ENCODE results near the gene BHMT2.
A peak's percentile ranks its signal among the peaks of the same experiment; 100 is the strongest.

BHMT2 gene, protein sequence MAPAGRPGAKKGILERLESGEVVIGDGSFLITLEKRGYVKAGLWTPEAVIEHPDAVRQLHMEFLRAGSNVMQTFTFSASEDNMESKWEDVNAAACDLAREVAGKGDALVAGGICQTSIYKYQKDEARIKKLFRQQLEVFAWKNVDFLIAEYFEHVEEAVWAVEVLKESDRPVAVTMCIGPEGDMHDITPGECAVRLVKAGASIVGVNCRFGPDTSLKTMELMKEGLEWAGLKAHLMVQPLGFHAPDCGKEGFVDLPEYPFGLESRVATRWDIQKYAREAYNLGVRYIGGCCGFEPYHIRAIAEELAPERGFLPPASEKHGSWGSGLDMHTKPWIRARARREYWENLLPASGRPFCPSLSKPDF

DNA sequence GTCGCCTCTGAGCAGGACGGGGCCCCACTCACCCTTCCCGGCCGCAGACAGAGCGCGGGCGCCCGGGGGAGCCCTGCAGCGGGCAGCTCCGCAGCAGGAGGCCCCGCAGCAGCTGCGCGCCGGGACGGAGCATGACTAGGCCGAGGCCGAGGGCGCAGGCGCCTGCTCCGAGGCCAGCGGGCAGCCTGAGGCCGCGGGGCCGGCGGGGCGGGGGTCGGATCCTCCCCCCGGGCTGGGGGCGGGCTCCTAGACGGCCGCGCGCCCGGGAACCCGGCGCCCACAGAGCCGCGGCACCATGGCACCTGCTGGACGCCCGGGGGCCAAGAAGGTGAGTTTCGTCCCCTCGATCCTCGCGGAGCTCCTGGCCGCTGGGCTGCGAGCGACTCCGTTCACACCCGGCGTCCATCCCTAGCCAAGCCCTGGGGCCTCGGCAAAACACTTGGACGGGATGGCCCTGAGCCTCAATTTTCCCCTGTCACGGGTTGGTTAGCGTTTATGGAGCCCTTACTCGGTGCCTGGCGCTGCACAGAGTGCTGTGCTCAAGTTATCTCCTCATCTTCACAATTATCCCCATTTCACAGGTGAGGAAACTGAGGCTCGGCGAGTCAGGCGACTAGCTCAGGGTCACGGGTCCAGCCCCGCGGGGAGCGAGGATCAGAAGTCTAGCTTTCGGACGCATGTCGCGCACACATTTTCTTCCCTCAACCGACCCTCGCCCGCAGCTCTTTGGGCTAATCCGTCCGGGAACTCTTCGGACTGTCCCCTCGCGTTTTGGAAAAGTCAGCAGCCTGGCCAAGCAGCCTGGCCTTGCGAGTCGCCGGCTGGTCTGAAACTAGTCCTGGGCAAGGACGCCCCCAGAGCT lies at the start of gene BHMT2, which contains the start of gene DMGDH:
BHMT2 (plus strand) TSS at position 280 of the 862 bp plus-strand sequence; CDS start at position 296, 16 bp downstream.
DMGDH (minus strand) TSS at position 187 of the 862 bp plus-strand sequence; CDS start at position 133, 54 bp downstream.
- peak; percentile 81 for DNase-seq (ENCODE audit: low spot score)

DNA sequence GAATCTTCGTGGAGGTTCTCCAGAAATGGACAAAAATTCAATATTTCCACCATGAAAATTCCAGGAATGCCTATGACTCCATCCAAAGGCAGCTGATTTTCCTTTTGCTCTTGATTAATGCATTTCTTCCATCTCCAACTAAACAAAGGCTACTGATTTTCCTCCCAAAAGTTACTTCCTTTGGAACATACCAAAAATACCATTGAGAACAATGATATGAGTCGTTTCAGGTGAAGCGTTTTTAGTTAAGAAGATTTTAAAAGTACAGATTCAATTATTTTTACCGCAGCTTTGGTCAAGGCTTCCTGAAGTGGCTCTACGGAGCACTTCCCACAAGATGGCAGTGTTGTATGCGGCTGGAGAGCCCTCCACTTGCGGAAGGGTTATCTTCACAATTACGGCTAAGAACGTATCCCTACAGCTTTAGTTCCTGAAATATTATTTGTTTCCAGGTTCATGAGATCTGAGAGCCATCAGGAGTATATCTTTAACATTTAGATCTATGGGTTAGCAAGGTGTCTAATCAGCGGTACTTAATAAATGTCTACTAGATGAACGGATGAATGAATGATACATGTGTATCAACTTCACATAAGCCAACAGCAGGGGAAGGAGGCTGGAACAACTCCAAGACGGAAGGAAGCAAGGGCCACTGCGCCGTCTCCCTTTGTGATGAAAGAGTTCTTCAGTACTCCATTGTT lies 48.6 kb upstream of the BHMT2 start:
- DNase-seq (ENCODE audit: low spot score): peak; percentile 61

DNA sequence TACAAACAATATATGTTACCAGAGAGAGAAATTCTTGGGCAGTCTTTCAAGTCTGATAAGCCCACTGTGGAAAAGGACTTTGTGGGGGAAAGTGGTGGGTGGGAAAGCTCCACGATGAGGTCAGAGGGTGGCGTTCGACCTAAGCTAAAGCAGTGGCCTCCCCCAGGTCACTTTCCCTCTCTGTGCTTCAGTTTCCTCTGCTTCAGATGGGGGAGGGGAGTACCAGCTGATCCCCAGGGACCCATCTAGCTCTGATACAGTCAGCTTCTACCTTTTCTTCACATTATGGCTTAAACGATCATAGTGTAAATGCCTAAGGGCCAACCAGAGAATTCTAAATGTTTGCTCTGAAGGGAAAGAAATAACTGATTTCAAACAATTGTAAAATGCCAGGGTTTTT lies 47.8 kb upstream of the BHMT2 start:
- DNase-seq (ENCODE audit: low spot score): no peak

DNA sequence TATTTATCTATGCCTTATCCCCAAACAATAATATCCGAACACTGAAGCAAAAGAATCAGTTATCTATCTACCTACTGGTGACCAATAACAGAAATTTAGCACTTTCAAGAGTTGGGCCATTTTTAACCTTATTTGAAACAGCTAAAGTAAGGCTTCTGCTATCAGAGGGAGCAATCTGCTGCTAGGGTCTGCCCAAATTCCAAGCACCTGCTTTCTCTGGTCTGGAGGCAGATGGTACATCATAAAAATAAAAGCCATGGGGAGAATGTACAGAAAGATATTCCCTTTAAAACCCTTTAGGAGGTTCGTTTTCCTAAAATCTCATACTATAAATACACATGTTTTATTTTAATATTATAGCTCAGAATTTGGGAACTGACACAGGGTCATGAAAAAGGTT lies 46.8 kb upstream of the BHMT2 start:
- no peak for DNase-seq (ENCODE audit: low spot score)

DNA sequence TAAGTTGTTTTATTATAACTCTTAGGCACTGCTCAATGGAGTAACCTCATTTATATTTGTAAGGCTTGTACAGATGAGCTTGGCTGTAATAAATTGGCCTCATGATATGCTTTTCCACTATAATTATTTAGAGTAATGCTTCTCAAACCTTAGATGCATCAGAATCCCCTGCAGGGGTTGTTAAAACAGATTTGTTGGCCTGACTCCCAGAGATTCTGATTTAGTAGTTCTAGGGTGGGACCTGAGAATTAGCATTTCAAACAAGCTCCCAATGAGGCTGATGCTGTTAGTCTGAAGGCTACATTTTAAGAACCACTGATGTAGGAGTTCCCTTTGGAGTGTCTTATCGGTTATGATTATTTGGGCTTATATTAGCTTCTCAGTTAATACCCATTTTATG lies 46.2 kb upstream of the BHMT2 start:
- DNase-seq (ENCODE audit: low spot score): no peak

DNA sequence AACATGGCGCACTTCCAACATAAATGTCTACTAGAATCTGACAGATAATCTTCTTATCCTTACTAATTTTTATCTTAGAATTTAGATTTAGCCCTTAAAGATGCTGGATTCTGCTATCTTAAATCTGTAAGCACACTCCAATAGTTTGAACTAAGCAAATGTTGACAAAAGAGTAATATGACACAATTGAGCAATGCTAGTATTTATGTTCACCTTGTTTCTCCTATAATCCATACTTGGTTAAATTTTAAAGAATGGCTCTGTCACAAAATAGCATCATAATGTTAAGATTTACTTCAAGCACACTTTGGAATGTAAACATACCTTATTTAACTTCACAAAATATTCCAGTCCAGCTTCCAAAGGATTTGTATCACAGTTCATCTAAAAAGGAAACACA lies 45.6 kb upstream of the BHMT2 start:
- DNase-seq (ENCODE audit: low spot score): no peak

DNA sequence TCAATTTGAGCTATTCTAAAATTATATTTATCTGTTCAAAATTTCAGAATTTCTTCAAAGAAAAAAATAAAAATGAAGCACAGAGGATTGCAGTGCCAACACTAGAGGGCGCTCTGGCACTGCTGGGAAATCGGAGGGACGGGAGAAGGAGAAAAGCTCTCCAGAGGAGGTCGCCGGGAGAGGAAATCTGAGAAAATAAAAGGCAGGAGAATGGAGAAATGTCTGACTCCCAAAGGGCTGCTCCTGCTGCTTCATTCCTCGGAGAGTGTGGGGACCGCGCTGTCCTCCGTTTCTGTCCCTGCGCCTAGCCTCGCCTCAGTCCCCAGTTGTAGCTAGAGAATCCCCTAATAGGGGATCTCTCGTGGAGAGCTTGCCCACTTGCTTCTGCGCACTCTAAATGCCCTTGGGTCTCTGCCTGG lies 44.5 kb upstream of the BHMT2 start:
- peak; percentile 65 for DNase-seq (ENCODE audit: low spot score)

DNA sequence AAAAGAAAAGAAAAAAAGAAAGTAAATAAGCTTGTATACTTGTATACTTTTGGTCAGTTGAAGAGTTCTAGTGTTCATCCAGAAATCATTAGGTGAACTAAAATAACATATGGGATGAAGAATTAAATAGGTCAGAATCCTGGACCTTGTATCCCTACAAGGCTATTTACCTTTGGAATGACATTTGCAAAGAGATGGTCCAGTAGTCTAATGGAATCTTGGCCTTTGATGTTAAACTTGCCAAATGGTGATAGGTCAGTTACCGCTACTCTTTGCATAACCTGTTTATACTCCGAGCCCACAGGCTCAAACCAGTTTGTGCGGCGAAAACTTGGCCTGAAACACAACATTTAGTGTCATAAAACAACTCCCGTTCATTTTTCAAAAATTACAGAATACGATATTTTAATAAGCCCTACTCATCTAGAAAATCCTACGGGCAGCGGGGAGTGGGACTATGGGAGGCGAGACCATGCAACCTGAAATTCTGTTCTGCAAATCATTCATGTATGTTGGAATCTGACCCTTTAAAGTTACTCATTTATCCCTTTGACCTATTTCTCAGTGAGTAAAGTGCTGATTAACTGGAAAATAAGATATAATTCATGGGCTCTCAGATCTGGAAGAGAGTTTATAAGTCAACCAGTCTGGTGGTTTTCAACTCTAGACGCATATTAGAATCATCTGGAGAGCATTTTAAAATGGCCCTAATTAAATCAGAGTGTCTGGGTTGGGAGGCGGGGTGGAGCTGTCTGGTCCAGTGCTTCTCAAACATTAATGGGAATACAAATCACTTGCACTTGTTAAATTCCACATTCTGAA lies 38.7 kb upstream of the BHMT2 start:
- no peak for DNase-seq (ENCODE audit: low spot score)

DNA sequence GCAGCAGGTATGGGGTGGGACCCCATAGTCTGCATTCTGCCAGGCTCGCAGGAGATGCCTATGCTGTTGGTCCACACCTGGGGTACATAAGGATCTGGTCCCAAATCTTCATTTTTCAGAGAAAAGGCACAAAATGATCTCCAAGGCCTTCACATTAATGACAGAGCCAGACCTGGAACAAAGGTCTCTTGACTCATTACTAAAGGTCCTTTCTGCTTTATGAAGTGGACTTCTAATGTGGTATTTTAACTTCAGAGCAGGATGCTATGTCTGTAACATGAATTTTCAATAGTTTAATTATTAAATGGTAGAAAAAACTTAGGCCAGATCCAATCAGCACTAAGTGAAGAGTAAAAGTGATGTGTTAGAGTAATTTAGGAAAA lies 38.1 kb upstream of the BHMT2 start:
- no peak for DNase-seq (ENCODE audit: low spot score)

DNA sequence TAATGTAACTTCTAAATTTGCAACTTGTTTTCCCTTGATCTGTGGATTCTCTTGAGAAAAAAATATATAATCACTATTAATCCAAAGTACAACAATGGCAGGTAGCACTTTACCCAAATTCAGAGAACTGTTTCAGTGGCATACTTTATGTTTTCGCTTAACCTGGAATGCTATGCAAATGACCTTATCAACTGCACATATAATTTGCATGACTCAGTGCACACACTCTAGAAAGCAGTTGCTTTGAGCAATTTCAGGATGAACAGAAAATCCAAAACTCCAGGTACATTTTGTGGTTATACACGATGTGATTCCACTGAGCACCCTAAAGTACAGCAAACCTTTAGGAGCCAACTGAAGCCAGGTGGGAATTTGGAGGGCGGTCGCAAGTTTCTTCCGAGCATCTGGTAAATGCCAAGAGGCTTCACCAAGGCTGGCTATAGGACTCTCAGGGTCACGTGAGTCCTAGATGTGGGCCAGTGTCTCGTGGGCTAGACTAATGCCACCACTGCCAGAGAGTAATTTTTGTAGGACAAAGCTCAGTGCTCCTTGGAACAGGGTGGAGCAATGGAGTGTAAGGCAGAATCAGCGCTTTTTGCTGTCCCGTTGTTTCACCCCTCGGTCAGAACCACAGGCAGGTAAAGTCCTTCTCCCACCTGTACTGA lies 37.4 kb upstream of the BHMT2 start:
- DNase-seq (ENCODE audit: low spot score): no peak

DNA sequence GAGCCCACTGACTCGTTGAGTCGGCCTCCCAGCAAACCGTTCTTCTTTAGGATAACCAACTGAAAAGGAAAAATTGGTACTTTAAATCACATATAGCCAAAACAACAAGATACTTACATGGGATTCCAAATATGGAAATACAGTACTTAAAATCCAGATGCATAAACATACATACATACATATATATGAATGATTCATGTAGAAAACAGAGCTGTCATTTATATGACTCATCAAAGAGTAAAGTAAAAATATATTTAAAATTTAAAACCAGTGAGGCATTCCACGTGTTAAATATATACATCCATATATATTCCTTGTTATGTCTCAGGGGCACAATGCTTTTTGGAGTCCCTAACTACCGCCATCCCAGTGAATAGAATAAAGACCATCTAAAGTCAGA lies 36.8 kb upstream of the BHMT2 start:
- DNase-seq (ENCODE audit: low spot score): no peak

DNA sequence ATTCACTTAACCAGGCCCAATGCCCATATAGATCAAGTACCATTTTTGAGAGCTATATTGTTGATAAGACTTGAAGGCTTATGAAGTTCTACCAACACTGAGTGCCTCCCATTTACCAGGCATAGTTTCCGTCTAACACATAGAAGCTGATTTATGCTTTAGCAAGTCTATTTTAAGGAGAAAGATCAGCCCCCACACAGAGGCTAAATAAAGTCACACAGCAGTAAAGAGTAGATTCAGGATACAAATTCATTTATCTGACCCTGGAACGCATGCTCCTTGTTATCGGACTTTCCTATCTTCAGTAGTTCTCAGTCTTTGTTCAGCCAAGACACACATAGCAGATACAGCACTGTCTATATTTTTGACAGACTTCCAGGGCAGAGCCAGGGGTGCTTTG lies 34.3 kb upstream of the BHMT2 start:
- DNase-seq (ENCODE audit: low spot score): no peak

DNA sequence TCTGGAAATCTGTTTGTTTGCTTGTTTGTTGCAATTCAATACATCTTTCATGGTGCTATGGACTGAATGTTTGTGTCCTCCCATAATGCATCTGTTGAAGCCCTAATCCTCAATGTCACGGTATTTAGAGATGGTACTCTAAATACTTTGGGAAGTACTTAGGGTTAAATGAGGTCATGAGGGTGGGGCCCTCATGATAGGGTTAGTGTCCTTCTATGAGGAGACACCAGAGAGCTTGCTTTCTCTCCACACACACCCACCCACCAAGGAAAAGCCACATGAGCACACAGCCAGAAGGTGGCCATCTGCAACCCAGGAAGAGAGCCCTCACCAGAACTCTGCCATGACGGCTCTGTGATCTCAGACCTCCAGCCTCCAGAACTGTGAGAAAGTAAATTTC lies 32.8 kb upstream of the BHMT2 start:
- DNase-seq (ENCODE audit: low spot score): no peak

DNA sequence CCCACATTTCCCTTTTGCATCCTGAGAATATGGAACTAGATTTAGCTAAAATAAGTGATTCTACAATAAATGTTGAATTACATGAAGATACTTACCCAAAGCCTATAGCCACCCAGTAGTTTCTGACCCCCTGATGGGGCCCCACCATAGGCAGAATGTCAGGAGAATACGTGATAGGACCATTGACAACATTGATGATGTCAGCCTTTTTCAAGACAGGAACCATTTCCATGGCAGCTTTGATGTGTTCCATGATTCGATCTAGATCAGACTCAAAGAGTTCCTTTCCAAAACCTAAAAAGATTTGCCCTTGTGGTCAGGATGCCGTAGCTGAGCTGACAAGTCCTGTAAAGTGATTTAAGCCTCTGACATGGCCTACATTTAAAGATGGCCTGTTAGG lies 27.4 kb upstream of the BHMT2 start:
- DNase-seq (ENCODE audit: low spot score): no peak

DNA sequence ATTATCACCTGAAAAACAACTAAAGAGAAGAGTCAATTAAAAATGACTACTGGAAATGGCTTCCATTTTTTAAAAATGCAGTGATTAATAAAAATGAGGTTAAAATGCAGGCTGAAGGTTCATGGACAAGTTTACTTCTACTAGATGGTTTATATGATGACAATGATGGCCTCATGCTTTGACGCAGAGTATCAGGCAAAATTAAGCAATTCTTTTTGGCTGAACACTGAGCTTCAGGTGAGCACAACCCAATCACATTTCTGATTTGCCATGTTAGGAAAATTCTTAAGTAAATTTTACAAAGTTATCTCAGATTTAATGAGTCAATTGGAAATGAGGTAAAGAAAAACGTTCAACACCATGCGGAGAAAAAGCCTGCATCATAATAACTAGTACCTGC lies 22.4 kb upstream of the BHMT2 start:
- no peak for DNase-seq (ENCODE audit: low spot score)

DNA sequence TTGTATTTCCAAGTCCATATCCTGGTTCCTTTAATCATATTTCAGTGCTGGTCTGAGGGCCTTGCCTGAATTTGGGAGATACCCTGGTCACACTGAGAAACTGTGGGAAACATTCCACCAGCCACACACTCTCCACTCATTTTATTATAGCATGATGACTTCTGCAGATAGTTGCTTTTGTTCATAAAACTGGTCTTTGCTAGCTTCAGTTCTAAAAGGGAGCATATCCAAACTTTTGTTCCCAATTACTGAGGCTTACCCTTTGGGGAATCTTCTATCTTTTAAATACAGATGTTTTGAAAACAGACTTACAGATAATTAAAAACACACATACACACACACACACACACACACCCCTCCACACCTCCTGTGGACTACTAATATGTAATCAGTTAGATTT lies 21.1 kb upstream of the BHMT2 start:
- DNase-seq (ENCODE audit: low spot score): no peak

DNA sequence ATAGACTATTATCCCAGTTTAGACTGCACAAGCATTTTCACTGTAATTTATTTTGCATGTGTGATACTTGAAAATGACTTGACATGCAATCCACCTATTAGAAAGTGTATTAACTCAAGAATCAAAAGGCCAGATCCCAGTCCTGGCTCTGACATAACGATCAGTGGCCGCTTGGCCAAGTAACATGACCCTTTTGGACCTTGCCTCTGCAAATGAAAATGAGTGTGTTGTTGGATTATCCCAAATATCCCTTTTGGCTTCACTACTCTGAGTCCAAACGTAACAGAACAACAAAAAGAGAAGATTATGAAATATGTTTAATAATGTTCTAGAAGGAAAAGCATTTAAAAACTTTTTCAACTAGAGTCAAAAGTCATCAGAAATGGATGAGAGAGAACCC lies 19.1 kb upstream of the BHMT2 start:
- DNase-seq (ENCODE audit: low spot score): no peak

DNA sequence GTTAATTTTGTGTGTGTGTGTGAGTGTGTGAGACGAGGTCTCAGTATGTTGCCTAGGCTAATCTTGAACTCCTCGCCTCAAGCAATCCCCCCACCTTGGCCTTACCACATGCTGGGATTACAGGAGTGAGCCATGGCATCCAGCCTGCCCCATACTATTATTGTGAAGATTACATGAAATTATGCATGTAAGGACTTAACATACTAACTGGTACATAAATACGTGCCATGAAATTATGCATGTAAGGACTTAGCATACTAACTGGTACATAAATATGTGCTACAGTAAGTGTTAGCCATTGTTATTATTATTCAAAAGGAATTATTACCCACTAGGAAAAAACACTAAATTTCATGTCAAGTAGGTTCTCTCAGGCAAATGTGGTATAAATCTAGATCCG lies 16.2 kb upstream of the BHMT2 start:
- DNase-seq (ENCODE audit: low spot score): no peak

DNA sequence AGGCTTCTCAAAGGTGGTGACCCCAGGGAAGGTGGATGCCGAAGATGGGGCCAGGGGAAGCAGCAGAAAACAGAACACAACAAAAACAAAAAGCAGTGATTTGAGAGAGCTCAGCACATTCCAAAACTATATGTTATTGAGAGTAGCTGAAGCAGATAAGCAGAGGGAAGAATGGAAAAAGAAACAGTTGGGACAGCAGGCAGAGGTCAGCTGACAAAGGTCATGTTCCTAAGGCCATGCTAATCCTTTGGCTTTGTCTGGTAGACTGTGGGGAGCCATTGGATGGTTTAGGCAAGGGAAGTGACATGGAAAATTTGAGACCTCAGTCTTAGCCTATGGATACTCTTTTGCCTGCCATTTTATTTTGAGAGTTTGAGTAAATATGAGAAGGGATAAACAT lies 14.6 kb upstream of the BHMT2 start:
- no peak for DNase-seq (ENCODE audit: low spot score)

DNA sequence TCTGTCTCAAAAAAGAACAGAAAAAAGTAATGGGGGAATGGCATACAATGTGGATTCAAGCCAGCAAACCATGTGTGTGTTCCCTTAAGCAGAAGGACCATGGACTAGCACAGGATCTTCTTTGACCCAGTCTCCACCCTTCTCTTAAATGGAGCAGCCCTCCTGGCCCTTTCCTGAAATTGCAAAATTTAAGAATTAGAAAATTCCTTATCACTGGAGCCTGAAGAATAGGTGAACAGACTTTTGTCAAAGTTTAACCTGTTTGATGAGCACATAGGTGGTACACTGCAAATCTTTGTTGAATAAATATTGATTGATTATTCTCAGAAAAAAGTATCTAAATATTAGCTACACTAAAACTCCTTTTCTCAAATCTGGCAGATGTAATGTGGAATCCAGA lies 12.7 kb upstream of the BHMT2 start:
- no peak for DNase-seq (ENCODE audit: low spot score)

DNA sequence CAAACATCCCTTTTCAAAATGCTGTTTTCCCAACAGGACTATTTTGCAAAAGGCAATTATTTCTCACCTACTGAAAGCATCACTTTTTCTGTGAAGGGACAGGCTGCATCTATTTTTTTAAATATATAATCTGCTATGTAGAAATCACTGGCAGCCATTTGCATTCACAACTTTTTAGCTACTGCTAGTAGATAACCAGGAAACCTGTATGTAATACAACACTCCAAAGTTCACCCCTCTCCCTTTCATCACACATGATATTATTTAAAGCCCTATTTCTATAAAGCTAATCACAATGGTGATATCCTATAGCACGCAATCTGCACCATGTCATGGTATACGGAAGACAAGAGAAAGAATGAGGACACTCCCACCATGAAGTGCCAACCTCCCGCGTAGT lies 9.9 kb upstream of the BHMT2 start:
- DNase-seq (ENCODE audit: low spot score): no peak
